GM23248 (cell line): ENCODE data around the gene NUDT9.
"Not testable (repeated sequence)": the region's sequence is repeated elsewhere in the genome, so short reads cannot be mapped to it uniquely, and the experiment has no call there.

ENCODE experiments used
- EZH2 ChIP-seq: fragments of 200-600 bp; sonication (generic); IDR thresholded peaks from 2 replicates; pipeline ENCODE4 v1.6.1; 2018; ENCODE audit warnings: antibody characterized with exemption, mild to moderate bottlenecking; ENCODE audit not compliant: insufficient read depth, poor library complexity, severe bottlenecking
- EZH2phosphoT487 ChIP-seq: fragments of 200-600 bp; sonication (generic); IDR thresholded peaks from 2 replicates; pipeline ENCODE4 v1.6.1; 2018; ENCODE audit warnings: antibody characterized with exemption, moderate library complexity, mild to moderate bottlenecking, low read depth; ENCODE audit not compliant: insufficient read depth

GRCh38 chr4:87403732-87404131 is 18.6 kb upstream of the NUDT9 start:
- TF ChIP-seq EZH2, EZH2phosphoT487: not testable (repeated sequence)
